ENCODE measurements around the gene SLC25A20. TPM values are rescaled to one million over a fixed set of nuclear protein-coding genes. Genes with fewer than 3 reads are reported as not detected.
A peak's percentile ranks its signal among the peaks of the same experiment; 100 is the strongest.

The SLC25A20 gene
- total RNA-seq, 2 experiments from 2014 or later, result 35.2 to 40.6 TPM

- H3K4me3 Mint-ChIP-seq, result no peak overlapping the region
These were observed 7.1 kb downstream of the SLC25A20 start for GRCh38 chr3:48891606-48892005.

GRCh38 chr3:48885753-48886152 lies 12.9 kb downstream of the SLC25A20 start:
- ChIA-PET POLR2A (no interaction called here), CTCF (interaction anchor here (1.3 kb wide), 1 partner anchor 17 kb away, joined by 3 read pairs; no protein-coding TSS in a partner anchor)
- Mint-ChIP-seq H3K36me3 (ENCODE audit: low read depth) (peaks cover 31% of the 10 kb centered on the region), H3K27me3 (no peaks in the 10 kb centered on the region), H3K27ac (no peak overlapping the region), H3K4me1 (no peaks in the 10 kb centered on the region), H3K9me3 (no peaks in the 10 kb centered on the region), H3K4me3 (no peak overlapping the region)
- DNase-seq, result no peak

More at GRCh38 chr3:48891606-48892005, 7.1 kb downstream of the SLC25A20 start:
- CTCF ChIA-PET, result no interaction called here
- POLR2A ChIA-PET, result no interaction called here
- H3K4me1 Mint-ChIP-seq, result peaks cover 13% of the 10 kb centered on the region
- no peaks in the 10 kb centered on the region for H3K27me3 Mint-ChIP-seq
- DNase-seq, result no peak
- no peak overlapping the region for H3K27ac Mint-ChIP-seq
- H3K36me3 Mint-ChIP-seq (ENCODE audit: low read depth), result peaks cover 25% of the 10 kb centered on the region
- H3K9me3 Mint-ChIP-seq, result no peaks in the 10 kb centered on the region

- ChIA-PET CTCF (no interaction called here), POLR2A (no interaction called here)
- Mint-ChIP-seq H3K4me3 (no peak overlapping the region), H3K9me3 (no peaks in the 10 kb centered on the region), H3K27ac (no peak overlapping the region), H3K4me1 (no peaks in the 10 kb centered on the region), H3K27me3 (no peaks in the 10 kb centered on the region), H3K36me3 (ENCODE audit: low read depth) (peaks cover 29% of the 10 kb centered on the region)
- no peak for DNase-seq
These were observed 17.0 kb downstream of the SLC25A20 start for GRCh38 chr3:48881652-48882114.

GRCh38 chr3:48881006-48881405 lies 17.7 kb downstream of the SLC25A20 start:
- POLR2A ChIA-PET, result no interaction called here
- H3K27ac Mint-ChIP-seq, result no peak overlapping the region

GRCh38 chr3:48879994-48880377 lies 18.7 kb downstream of the SLC25A20 start:
- Mint-ChIP-seq H3K4me1 (no peaks in the 10 kb centered on the region), H3K27me3 (no peaks in the 10 kb centered on the region), H3K36me3 (ENCODE audit: low read depth) (peaks cover 25% of the 10 kb centered on the region), H3K27ac (no peak overlapping the region), H3K4me3 (no peak overlapping the region), H3K9me3 (no peaks in the 10 kb centered on the region)
- no peak for DNase-seq
- ChIA-PET CTCF (no interaction called here), POLR2A (no interaction called here)

More at GRCh38 chr3:48881006-48881405, 17.7 kb downstream of the SLC25A20 start:
- CTCF ChIA-PET, result no interaction called here
- H3K27me3 Mint-ChIP-seq, result no peaks in the 10 kb centered on the region
- H3K4me1 Mint-ChIP-seq, result no peaks in the 10 kb centered on the region
- H3K4me3 Mint-ChIP-seq, result no peak overlapping the region
- peaks cover 29% of the 10 kb centered on the region for H3K36me3 Mint-ChIP-seq (ENCODE audit: low read depth)
- no peak for DNase-seq
- H3K9me3 Mint-ChIP-seq, result no peaks in the 10 kb centered on the region

GRCh38 chr3:48879307-48879993 lies 19.2 kb downstream of the SLC25A20 start:
- POLR2A ChIA-PET, result no interaction called here
- H3K27ac Mint-ChIP-seq, result no peak overlapping the region
- CTCF ChIA-PET, result no interaction called here
- H3K4me1 Mint-ChIP-seq, result no peaks in the 10 kb centered on the region
- no peaks in the 10 kb centered on the region for H3K9me3 Mint-ChIP-seq
- no peak overlapping the region for H3K4me3 Mint-ChIP-seq
- DNase-seq, result no peak
- no peaks in the 10 kb centered on the region for H3K27me3 Mint-ChIP-seq
- H3K36me3 Mint-ChIP-seq (ENCODE audit: low read depth), result peaks cover 20% of the 10 kb centered on the region

GRCh38 chr3:48877671-48878070 lies 21.0 kb downstream of the SLC25A20 start:
- DNase-seq, result no peak
- Mint-ChIP-seq H3K27me3 (no peaks in the 10 kb centered on the region), H3K4me1 (no peaks in the 10 kb centered on the region), H3K9me3 (no peaks in the 10 kb centered on the region), H3K36me3 (ENCODE audit: low read depth) (peaks cover 23% of the 10 kb centered on the region), H3K4me3 (no peak overlapping the region), H3K27ac (no peak overlapping the region)
- POLR2A ChIA-PET, result no interaction called here
- CTCF ChIA-PET, result no interaction called here

- no peak overlapping the region for H3K27ac Mint-ChIP-seq
- no peak for DNase-seq
- H3K9me3 Mint-ChIP-seq, result no peaks in the 10 kb centered on the region
- POLR2A ChIA-PET, result no interaction called here
- H3K4me3 Mint-ChIP-seq, result no peak overlapping the region
- H3K4me1 Mint-ChIP-seq, result peaks cover 4% of the 10 kb centered on the region
- no peaks in the 10 kb centered on the region for H3K27me3 Mint-ChIP-seq
- CTCF ChIA-PET, result interaction anchor here (0.7 to 1.5 kb wide), 3 partner anchors 8 to 119 kb away, joined by 3 to 4 read pairs (median 4); no protein-coding TSS in a partner anchor
- peaks cover 23% of the 10 kb centered on the region for H3K36me3 Mint-ChIP-seq (ENCODE audit: low read depth)
These were observed 35.6 kb downstream of the SLC25A20 start for GRCh38 chr3:48863122-48863521.

- H3K36me3 Mint-ChIP-seq (ENCODE audit: low read depth), result peaks cover 21% of the 10 kb centered on the region
- H3K27ac Mint-ChIP-seq, result no peak overlapping the region
- ChIA-PET POLR2A (interaction anchor here (0.5 kb wide), 1 partner anchor 115 kb away, joined by 3 read pairs; no protein-coding TSS in a partner anchor), CTCF (no interaction called here)
- H3K4me1 Mint-ChIP-seq, result peaks cover 2% of the 10 kb centered on the region
- H3K4me3 Mint-ChIP-seq, result no peak overlapping the region
- H3K27me3 Mint-ChIP-seq, result no peaks in the 10 kb centered on the region
- no peaks in the 10 kb centered on the region for H3K9me3 Mint-ChIP-seq
- no peak for DNase-seq
These were observed 39.5 kb downstream of the SLC25A20 start for GRCh38 chr3:48859206-48859605.

- Mint-ChIP-seq H3K27ac (no peak overlapping the region), H3K36me3 (ENCODE audit: low read depth) (peaks cover 24% of the 10 kb centered on the region), H3K27me3 (no peaks in the 10 kb centered on the region), H3K4me1 (peaks cover 2% of the 10 kb centered on the region), H3K4me3 (no peak overlapping the region), H3K9me3 (no peaks in the 10 kb centered on the region)
- ChIA-PET CTCF (no interaction called here), POLR2A (no interaction called here)
- DNase-seq, result no peak
These were observed 40.0 kb downstream of the SLC25A20 start for GRCh38 chr3:48858709-48859108.

- H3K4me3 Mint-ChIP-seq, result no peak overlapping the region
- CTCF ChIA-PET, result interaction anchor here (0.7 kb wide), 1 partner anchor 40 kb away, joined by 3 read pairs; no protein-coding TSS in a partner anchor
These were observed 41.0 kb downstream of the SLC25A20 start for GRCh38 chr3:48857641-48858040.

GRCh38 chr3:48856469-48856868 lies 42.2 kb downstream of the SLC25A20 start:
- Mint-ChIP-seq H3K9me3 (no peaks in the 10 kb centered on the region), H3K27ac (no peak overlapping the region)
- CTCF ChIA-PET, result interaction anchor here (0.6 kb wide), 1 partner anchor 10 kb away, joined by 4 read pairs; no protein-coding TSS in a partner anchor

More at GRCh38 chr3:48857641-48858040, 41.0 kb downstream of the SLC25A20 start:
- peaks cover 24% of the 10 kb centered on the region for H3K36me3 Mint-ChIP-seq (ENCODE audit: low read depth)
- POLR2A ChIA-PET, result no interaction called here
- H3K27me3 Mint-ChIP-seq, result no peaks in the 10 kb centered on the region
- DNase-seq, result no peak
- peaks cover 2% of the 10 kb centered on the region for H3K4me1 Mint-ChIP-seq
- peak overlapping the region; percentile 36 for H3K27ac Mint-ChIP-seq
- H3K9me3 Mint-ChIP-seq, result no peaks in the 10 kb centered on the region

GRCh38 chr3:48855681-48856447 lies 42.8 kb downstream of the SLC25A20 start:
- no peak overlapping the region for H3K4me3 Mint-ChIP-seq
- H3K36me3 Mint-ChIP-seq (ENCODE audit: low read depth), result peaks cover 17% of the 10 kb centered on the region
- DNase-seq, result no peak
- no peaks in the 10 kb centered on the region for H3K9me3 Mint-ChIP-seq
- peaks cover 2% of the 10 kb centered on the region for H3K4me1 Mint-ChIP-seq
- CTCF ChIA-PET, result interaction anchor here (0.6 to 1.6 kb wide), 4 partner anchors 8 to 132 kb away, joined by 3 to 4 read pairs (median 4); partner anchors contain the start of gene SLC25A20
- H3K27ac Mint-ChIP-seq, result no peak overlapping the region
- POLR2A ChIA-PET, result interaction anchor here (0.7 kb wide), 1 partner anchor 92 kb away, joined by 3 read pairs; no protein-coding TSS in a partner anchor
- no peaks in the 10 kb centered on the region for H3K27me3 Mint-ChIP-seq

More at GRCh38 chr3:48856469-48856868, 42.2 kb downstream of the SLC25A20 start:
- Mint-ChIP-seq H3K4me3 (no peak overlapping the region), H3K4me1 (peaks cover 2% of the 10 kb centered on the region), H3K27me3 (no peaks in the 10 kb centered on the region), H3K36me3 (ENCODE audit: low read depth) (peaks cover 17% of the 10 kb centered on the region)
- POLR2A ChIA-PET, result interaction anchor here (0.7 kb wide), 1 partner anchor 91 kb away, joined by 3 read pairs; no protein-coding TSS in a partner anchor
- no peak for DNase-seq
